Adrenal gland (tissue), 5 donors: ENCODE measurements around the gene CAMK2G.
"Not testable (repeated sequence)": the region's sequence is repeated elsewhere in the genome, so short reads cannot be mapped to it uniquely, and the experiment has no call there.

Experiments
- POLR2A ChIP-seq, 2 donors: fragments of 450-650 bp; IDR thresholded peaks; one replicate each; pipeline ENCODE4 v1.6.1; 2017; ENCODE audit warnings: antibody characterized with exemption in 2 of 2, mild to moderate bottlenecking in 2 of 2, moderate library complexity in 1 of 2
- TF ChIP-seq, protein P1 (sequence below), 6 experiments: fragments of 450-650 bp in 4 of 6; fragments of 200-600 bp in 2 of 6; sonication (generic) in 1 of 6; IDR thresholded peaks; 1 replicate in 5 of 6; 2 replicates in 1 of 6; pipeline versions ENCODE4 v1.5.1 to v1.8.0; 2016 to 2021; ENCODE audit warnings: antibody characterized with exemption in 6 of 6, mild to moderate bottlenecking in 2 of 6, moderate library complexity in 1 of 6
- donor health status: DM: no; HTN: no; CAD: no.

DNA sequence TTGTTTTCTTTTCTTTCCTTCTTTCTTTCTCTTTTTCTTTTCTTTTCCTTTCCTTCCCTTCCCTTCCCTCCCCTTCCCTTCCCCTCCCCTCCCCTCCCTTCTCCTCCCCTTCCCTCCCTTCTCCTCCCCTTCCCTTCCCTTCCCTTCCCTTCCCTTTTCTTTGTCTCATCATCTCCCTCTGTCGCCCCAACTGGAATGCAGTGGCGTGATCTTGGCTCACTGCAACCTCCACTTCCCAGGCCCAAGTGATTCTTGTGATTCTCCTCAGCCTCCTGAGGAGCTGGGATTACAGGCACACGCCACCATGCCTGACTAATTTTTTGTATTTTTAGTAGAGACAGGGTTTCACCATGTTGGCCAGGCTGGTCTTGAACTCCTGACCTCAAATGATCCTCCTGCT lies 15.1 kb upstream of the CAMK2G start:
- TF ChIP-seq, protein P1, sequence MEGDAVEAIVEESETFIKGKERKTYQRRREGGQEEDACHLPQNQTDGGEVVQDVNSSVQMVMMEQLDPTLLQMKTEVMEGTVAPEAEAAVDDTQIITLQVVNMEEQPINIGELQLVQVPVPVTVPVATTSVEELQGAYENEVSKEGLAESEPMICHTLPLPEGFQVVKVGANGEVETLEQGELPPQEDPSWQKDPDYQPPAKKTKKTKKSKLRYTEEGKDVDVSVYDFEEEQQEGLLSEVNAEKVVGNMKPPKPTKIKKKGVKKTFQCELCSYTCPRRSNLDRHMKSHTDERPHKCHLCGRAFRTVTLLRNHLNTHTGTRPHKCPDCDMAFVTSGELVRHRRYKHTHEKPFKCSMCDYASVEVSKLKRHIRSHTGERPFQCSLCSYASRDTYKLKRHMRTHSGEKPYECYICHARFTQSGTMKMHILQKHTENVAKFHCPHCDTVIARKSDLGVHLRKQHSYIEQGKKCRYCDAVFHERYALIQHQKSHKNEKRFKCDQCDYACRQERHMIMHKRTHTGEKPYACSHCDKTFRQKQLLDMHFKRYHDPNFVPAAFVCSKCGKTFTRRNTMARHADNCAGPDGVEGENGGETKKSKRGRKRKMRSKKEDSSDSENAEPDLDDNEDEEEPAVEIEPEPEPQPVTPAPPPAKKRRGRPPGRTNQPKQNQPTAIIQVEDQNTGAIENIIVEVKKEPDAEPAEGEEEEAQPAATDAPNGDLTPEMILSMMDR (IDR thresholded peaks at IDR 0.05): not testable (repeated sequence)
- TF ChIP-seq POLR2A (IDR thresholded peaks at IDR 0.05): not testable (repeated sequence)
